GM18526 (cell line): ENCODE measurements around the gene UBIAD1.

ENCODE experiments used
- POLR2A ChIP-seq: IDR thresholded peaks from 3 replicates; pipeline ENCODE4 v1.6.1; 2011; ENCODE audit not compliant: insufficient read length; ENCODE audit errors: extremely low read depth

UBIAD1 gene

DNA sequence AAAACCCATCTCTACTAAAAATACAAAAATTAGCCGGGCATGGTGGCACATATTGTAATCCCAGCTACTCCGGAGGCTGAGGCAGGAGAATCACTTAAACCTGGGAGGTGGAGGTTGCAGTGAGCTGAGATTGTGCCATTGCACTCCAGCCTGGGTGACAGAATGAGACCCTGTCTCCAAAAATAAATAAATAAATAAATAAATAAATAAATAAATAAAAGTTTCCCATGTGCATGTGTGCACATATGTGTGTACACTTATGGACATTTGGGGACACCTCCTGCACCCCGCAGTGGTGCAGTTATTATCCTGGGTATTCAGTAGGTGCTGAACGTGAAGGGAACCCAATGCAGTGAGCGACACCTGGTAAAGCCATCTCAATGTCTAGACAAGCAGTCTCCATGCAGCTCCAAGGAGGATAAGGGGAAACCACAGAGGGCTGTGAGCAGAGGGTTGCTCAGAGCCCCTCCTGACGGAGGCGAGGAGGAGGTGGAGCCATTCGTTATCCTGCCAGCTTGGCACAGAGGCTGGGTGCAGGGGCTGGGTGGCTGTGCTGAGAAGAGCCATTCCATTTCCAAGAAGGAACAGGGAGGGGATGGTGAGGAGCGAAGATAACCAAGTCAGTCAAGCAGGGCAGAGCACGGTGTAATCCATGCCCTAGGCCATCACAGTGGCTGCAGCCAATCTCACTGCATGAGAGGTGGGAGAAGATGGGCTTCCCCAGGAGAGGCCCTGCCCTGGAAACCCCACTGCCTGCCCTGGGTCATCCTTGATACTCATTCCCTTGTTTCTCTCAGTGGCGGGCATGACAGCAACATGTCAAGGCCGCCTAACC lies 25.6 kb downstream of the UBIAD1 start:
- no peak for TF ChIP-seq POLR2A

DNA sequence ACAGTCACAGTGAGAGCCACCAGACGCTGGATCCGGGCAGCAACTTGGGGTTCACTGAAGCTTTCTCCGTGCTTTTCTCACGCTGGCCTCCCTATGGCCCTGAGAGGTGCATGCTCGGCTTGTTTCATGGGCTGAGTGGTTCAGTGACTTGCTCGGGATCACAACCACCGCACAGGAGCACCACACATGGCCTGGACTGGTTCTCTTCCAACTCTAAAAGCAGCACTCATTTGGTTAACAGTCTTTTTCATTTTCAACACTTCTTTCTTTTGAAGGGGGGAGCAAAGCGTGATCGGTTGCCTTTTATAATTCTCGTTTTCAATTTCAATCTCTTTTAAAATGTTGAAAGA lies 26.2 kb downstream of the UBIAD1 start:
- no peak for TF ChIP-seq POLR2A

DNA sequence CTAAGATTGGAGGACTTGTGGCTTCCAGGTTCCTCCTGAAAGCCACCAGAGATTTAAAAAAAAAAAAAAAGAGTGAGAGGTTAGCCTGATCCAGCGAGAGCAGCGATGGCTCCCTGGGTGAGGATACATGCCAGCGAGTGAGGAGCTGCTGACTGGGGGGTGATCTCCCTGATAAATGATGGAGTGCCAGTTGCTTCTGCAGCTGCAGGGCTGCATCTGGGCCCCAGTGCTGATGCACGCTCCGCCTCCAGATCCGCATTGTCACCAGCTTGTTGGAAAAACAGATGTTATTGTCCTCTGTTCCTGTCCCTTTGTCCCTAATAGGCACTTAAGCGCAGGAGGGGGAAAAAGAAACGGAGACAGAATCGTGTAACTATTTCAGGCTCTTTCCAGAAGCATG lies 28.6 kb downstream of the UBIAD1 start:
- TF ChIP-seq POLR2A, result no peak

DNA sequence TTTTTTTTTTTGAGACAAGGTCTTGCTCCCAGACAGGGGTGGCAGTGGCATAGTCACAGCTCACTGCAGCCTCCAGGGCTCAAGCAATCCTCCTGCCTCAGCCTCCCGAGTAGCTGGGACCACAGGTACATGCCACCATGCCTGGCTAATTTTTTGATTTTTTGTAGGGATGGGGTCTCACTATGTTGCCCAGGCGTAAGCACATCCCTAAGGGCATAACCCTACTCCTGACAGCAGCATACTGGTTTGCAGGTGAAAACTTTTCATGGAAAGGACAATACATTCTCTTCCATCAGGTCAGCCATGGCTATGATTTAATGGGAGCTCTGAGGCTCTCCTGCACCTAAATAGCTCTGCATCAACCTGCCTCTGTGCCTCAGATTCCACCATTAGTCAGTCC lies 29.4 kb downstream of the UBIAD1 start:
- TF ChIP-seq POLR2A, result no peak

DNA sequence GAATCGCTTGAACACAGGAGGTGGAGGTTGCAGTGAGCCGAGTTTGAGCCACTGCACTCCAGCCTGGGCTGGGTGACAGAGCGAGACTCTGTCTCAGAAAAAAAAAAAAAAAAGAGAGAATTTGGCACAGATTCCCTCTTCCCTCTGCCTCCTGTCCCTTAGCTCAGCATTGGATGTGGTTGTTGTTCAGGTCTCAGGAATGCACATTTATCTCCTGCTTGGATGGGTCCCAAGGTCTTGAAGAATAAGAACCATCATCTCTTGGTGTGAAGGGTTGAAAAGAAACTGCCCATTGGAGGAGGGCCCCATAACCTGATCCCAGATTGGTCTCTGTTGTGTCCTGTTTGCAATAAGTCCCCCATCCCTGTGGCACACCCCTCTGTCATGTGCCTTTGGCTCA lies 34.9 kb downstream of the UBIAD1 start:
- no peak for TF ChIP-seq POLR2A

DNA sequence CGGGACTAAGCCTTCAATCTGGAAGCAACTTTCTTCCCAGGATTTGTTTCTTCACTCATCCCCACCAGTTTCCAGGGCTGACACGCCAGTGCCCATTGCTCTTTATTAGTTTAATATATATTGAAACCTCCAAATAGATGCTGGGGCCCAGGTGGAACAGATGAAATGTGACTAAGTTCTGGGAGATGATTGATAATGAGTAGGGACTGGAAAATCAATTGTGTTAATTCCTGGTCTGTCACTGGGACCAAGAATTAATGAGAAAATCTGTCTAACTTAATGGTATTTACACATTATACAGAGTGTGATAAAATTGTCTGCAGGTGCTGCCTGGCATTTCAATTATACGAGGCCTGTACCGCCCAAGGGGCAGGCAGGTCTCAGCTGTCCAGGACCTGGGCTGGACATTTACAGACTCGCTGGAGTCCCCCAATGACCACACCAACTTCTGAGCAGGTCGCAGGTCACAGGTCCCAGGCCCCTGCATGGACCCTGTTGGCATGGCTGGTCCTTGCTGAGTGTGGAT lies 35.8 kb downstream of the UBIAD1 start:
- TF ChIP-seq POLR2A, result no peak

DNA sequence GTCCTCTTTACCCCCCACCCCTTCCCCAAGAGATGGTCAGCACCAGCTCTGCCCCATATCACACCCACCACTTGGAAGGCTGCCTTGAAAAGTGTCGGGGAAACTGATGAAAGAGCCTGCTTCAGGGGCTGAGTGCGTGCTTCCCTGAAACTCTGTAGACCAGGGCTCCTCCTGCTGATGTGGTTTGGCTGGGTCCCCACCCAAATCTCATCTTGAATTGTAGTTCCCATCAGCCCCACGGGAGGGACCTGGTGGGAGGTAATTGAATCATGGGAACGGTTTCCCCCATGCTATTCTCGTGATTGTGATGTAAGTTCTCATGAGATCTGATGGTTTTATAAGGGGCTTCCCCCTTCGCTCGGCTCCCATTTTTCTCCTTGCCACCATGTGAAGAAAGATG lies 36.4 kb downstream of the UBIAD1 start:
- no peak for TF ChIP-seq POLR2A

DNA sequence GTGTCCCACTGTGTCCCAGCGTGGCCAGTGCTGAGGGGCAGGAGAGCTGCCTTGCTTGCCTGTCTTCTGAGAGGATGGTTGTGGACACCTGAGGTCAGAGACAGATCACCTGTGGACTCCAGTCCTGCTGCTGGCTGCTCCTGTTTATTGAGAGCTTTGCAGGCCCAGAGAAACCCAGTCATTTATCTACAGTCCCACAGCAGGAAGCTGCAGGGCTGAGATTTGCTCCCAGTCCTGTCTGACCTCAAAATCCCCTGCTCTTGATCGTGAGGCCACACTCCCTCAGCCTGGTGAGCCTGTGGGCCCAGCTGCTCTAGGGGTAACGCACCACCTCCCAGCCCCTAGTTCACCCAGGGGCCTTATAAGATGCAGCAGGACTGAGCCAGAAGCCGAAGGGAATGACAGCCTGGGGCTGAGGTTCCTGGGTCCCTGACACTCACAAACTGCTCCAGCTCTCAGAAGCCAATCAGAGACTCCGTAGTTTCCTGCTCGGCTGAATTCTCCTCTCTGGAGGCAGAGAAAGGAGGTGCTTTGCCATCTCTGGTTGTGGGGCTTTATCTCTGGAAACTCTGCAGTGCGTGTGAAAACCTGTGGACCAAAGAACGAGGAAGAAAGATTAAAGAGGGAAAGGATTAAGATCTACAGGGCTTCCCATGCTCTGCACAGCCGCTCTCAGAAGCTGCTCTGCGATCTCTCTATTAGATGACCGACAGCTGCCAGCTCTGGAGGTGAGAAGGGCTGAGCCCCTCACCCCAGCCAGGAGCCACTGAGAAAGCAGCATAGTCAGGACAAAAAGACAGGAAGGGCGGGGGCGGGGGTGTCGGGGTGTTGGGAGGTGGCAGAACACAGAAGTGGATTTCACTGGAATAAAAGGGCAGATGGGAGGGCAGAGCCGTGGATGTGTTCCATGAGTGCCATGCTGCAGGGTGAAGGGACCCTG lies 39.1 kb downstream of the UBIAD1 start:
- no peak for TF ChIP-seq POLR2A

DNA sequence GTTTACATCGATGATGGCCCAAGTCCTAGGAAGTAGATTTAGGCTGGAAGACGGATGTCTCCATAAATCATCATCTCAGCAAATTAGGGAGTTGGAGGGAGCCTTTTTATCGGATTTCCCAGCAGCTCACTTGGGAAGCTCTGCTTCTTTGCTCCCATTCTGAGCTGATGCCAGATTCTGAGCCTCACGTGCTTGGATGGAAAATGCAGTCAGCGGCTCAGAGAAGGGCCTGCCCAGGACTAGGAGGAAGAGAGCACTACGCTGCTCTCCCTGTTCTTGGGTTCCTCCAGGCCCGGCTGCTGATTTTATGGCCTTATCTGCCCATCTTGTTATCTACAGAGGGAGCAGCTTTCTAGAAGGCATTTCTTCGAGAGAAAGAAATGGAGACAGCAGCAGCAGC lies 42.0 kb downstream of the UBIAD1 start:
- no peak for TF ChIP-seq POLR2A

DNA sequence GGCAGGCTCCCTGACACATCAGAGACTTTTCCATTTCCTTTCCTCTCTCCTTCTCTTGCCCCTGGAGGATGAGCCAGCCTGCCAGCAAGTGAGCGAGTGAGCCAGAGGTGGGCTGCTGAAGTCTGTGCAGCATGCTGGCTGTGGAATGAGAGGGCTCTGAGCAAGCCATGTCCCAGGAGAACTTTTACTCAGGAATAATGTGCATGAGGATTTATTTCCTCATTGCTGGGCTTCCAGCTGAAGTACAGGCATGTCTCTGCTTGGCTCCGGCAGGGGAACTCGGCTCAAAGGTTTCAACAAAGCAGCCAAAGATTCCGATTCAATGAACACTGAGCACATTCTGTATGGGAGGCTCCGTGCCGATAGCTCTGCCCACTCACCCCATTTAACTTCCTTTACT lies 43.7 kb downstream of the UBIAD1 start:
- no peak for TF ChIP-seq POLR2A

DNA sequence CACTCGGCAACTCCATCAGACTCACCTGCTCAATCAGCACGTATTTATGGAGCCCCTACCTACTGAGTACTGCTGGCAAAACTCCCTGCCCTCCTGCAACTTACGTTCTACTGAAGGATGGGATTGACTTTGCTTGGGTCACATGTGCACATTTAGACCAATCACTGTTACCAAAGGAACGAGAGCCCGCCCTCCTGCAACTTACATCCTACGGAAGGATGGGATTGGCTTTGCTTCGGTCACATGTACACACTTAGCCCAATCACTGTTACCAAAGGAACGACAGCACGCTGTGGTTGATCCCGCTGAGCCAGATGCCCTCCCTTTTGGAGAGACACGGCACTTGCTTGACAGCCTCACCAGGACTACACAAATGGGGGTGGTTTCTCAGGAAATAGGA lies 46.0 kb downstream of the UBIAD1 start:
- TF ChIP-seq POLR2A, result no peak

DNA sequence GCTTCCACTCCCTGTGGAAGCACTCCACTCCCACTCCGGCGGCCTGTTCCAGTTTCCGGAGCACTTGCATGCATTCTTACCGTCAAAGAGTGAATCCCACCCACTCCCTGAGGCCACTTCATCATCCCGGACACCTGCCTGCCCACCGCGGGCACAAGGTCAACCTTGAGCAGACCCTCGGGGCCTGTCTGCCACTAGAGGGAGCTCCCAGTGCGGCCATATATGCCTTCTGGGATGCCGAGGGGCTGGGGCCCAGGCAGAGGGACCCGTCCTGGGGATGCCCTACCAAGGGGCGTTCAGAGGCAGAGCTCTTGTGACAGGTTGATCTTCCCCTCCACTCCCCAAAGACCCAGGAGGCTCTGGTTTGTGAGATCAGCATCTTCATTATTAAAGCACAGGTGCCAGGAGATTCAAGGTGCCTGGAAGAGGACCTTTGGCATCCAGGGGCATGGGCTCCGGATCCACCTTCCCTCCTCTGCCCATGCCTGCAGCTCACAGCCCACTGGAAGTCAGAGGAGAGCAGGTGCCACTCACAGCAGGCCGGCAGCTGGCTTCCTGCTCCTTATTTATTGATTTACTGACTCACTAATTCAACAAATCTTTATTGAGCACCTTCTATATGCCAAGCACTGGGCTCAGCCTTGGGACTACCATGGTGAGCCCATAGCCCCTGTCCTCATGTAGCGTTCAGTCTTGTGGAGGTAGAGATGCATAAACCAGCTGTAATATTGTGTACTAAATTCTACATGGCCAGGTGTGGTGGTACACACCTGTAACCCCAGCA lies 47.3 kb downstream of the UBIAD1 start:
- no peak for TF ChIP-seq POLR2A

DNA sequence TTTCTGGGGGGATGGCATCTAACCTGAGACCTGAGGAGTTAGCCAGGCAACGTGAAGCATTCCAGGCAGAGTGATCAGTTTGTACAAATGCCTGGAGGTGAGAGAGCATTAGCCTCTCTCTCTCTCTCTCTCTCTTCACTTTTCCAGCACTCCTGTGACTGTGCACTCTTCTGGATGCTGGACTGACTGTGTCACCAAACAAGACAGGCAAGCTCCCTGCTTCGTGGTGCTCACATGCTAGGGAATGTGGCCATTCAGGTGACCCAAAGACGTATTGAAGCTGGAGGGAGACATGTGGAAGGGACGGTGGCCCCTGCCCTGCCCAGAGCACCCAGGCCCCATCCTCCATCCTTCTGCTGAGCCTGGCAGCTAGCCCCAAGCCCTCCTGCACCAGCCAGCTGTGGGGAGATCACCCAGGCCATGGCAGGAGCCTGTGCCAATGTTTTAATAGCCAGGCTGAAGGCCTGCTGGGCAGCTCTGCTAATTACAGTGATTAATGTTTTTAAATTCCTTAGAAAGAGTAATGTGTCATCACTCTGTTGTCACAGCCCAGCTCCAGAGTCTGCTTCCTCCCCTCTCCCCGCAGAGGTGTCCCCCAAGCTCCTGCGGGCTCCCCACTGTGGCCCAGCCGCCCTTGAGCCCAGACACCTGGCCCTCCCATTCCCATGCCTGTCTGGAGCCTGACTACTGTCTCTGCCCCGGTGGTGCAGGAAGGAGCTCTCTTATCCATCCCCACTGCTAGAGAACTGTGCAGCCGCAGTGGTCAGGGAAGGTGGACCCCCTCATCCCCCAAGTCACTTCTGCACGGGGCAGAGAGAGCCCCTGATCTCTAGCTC lies 48.9 kb downstream of the UBIAD1 start:
- TF ChIP-seq POLR2A, result no peak

DNA sequence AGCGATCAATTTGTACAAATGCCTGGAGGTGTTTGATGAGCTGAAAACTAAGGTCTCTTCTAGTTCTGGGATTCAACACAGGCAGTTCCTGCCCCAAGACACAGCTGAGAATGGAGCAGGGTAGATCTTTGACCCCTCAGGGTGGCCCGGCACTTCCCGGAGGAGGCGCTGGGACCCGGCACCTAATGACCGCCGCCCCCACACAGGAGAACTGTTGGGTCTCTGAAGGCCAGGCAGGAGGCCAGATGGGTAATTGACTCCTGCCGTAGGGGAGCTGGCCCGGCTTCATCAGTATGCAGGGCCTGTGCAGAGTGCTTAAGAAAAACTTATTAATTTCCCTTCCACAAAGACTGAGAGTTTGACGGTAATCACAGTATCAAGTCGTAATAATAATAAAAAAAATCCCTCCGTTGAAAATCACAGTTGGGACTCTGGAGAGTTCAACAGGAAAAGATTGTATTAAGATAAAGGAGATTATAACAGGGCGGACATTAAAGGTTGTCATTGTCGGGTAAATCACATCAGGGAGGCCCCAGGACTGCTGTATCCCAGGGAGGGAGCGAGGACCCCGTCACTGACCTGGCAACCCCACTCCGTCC lies 51.7 kb downstream of the UBIAD1 start:
- no peak for TF ChIP-seq POLR2A
